ENCODE data around the gene THRSP.

The THRSP gene

DNA sequence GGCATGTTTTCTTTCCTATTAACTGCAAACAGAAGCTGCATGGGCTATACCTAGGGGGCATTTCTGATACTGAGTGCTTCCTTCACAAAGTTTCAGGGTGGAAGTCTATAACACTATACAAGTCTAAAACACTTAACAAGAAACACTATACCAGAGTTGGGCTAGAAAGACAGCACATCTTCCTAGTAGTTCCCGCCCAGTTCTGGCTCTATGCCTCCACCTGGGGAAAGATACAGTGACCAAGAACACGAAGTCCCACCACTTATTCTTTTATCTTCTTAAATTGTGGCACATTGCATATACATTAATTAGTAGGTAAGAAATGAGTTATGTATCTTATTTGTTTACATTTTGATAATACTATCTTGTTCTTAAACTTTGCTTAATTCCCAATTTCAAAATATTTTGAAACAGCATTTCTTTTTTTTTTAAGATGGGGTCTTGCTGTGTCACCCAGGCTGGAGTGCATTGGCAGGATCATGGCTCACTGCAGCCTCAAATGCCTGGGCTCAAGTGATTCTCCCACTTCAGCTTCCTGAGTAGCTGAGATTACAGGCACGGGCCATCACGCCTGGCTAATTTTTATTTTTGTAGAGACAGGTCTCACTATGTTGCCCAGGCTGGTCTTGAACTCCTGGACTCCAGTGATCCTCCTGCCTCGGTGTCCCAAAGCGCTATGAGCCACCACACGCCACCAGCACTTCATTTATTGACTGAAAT is 34.2 kb downstream of the THRSP start:
- no peak for DNase-seq (ENCODE audit: low spot score)

- no peak for DNase-seq (ENCODE audit: low spot score)
Measured at GRCh38 chr11:78099666-78100065, 36.0 kb downstream of the THRSP start.

DNA sequence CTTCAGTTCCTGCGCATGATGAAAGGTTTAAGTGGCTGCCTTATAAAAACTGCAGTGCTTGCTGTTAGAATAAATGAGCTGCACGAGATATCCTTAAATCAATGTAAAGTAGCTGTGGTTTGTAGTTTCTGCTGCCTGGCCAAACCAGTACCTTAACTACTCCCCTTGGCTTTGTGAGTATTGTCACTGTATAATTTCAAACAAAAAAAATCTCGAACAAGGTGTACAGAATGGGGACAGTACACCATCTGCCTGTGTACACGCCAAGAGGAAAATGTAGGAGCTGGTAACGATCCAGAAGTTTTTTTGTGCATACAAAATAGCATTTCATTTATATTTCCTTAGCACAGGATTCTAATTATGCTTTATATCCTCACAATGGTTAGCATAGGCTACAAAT is 36.6 kb downstream of the THRSP start:
- DNase-seq (ENCODE audit: low spot score) = no peak

GRCh38 chr11:78100676-78101472 is 37.2 kb downstream of the THRSP start:
- no peak for DNase-seq (ENCODE audit: low spot score)

GRCh38 chr11:78109081-78110015 is 45.7 kb downstream of the THRSP start:
- no peak for DNase-seq (ENCODE audit: low spot score)

DNA sequence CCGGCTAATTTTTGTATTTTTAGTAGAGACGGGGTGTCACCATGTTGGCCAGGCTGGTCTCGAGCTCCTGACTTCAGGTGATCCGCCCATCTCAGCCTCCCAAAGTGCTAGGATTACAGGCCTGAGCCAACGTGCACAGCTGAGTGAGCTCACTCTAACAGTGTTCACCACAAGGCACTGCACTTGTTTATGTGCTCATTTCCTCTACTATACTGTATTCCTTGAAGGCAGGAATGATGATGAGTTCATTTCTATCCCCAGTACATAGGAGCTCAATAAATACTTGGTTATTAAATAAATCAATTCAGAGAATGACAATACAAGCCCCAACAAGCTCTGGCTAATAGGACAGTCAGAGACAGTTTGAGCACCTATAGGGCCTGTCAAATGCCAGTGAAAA is 46.7 kb downstream of the THRSP start:
- no peak for DNase-seq (ENCODE audit: low spot score)

GRCh38 chr11:78110830-78111229 is 47.2 kb downstream of the THRSP start:
- DNase-seq (ENCODE audit: low spot score) = no peak

GRCh38 chr11:78111298-78111697 is 47.6 kb downstream of the THRSP start:
- DNase-seq (ENCODE audit: low spot score) = no peak

DNA sequence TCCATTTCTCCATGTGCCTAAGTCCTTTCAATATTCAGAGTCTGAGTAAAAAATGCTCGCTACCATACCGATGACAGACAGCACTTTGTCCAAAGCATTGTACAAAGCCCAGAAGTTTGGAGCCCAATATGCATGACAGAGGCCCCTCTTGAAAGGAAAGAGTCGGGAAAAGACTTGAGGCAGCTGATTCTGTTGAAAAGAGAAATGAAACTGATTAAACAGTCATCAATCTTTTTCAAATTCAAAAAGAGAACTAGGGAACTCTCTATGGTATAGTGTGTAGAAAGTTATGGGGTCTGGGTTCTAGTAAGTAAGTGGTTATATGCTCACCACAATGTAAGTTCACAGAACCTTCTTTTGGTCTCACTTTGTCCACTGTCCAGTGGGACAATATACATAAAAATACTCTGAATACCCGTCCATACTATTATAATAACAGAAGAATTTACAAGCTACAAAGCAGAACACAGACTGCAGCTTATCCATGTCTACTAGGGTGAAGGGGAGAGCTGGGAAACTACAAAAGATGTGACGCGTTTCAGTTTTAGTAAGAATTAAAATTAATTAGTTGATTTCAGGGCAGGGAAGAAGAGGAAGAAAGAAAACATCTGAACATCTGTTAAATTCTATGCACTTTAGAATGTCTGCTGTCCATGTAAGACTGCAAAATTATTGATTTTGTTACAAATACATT is 49.1 kb downstream of the THRSP start:
- DNase-seq (ENCODE audit: low spot score) = no peak

All from LoVo (cell line).